HepG2 (cell line): ENCODE measurements around the gene CNTD1. TPM values are rescaled to one million over a fixed set of nuclear protein-coding genes. Genes with fewer than 3 reads are reported as not detected.

Source experiments
- GZF1 ChIP-seq: sonication (generic); formaldehyde crosslinking; IDR thresholded peaks from 2 replicates; pipeline ENCODE4 v1.5.1; 2020; ENCODE audit warnings: mild to moderate bottlenecking, missing genetic modification reagents
- MEF2D ChIP-seq: sonication (generic); formaldehyde crosslinking; IDR thresholded peaks from 2 replicates; pipeline ENCODE4 v1.5.1; 2020; ENCODE audit warnings: mild to moderate bottlenecking, missing genetic modification reagents
- MIER2 ChIP-seq: IDR thresholded peaks from 2 replicates; pipeline ENCODE4 v1.6.1; 2016; ENCODE audit warnings: missing biosample characterization, missing genetic modification reagents
- MIXL1 ChIP-seq: IDR thresholded peaks from 2 replicates; pipeline ENCODE4 v1.6.1; 2016
- TFDP1 ChIP-seq: IDR thresholded peaks from 2 replicates; pipeline ENCODE4 v1.6.1; 2016; ENCODE audit warnings: missing compliant biosample characterization, missing genetic modification reagents, borderline replicate concordance
- THYN1 ChIP-seq: sonication (generic); formaldehyde crosslinking; IDR thresholded peaks from 2 replicates; pipeline ENCODE4 v1.8.1; 2023; ENCODE audit warnings: low read depth, mild to moderate bottlenecking, moderate library complexity, missing genetic modification reagents, borderline replicate concordance
- ZC3H4 ChIP-seq: sonication (generic); formaldehyde crosslinking; IDR thresholded peaks from 2 replicates; pipeline ENCODE4 v1.4.0; 2020; ENCODE audit warnings: missing genetic modification reagents, borderline replicate concordance
- ZFP36L1 ChIP-seq: sonication (generic); formaldehyde crosslinking; IDR thresholded peaks from 2 replicates; pipeline ENCODE4 v1.8.0; 2022; ENCODE audit warnings: mild to moderate bottlenecking, missing genetic modification reagents, moderate library complexity
- ZNF18 ChIP-seq: sonication (generic); formaldehyde crosslinking; IDR thresholded peaks from 2 replicates; pipeline ENCODE4 v1.8.0; 2022; ENCODE audit warnings: mild to moderate bottlenecking, missing genetic modification reagents; ENCODE audit not compliant: insufficient replicate concordance
- ZNF33B ChIP-seq: sonication (generic); formaldehyde crosslinking; IDR thresholded peaks from 2 replicates; pipeline ENCODE4 v1.5.1; 2020; ENCODE audit warnings: mild to moderate bottlenecking, missing genetic modification reagents
- ZNF414 ChIP-seq: sonication (generic); formaldehyde crosslinking; IDR thresholded peaks from 2 replicates; pipeline ENCODE4 v1.5.0; 2020; ENCODE audit warnings: missing genetic modification reagents
- ZNF557 ChIP-seq: sonication (generic); formaldehyde crosslinking; IDR thresholded peaks from 2 replicates; pipeline ENCODE4 v1.4.0; 2020; ENCODE audit warnings: missing genetic modification reagents
- ZNF646 ChIP-seq: sonication (generic); formaldehyde crosslinking; IDR thresholded peaks from 2 replicates; pipeline ENCODE4 v1.9.0; 2021; ENCODE audit warnings: mild to moderate bottlenecking, missing genetic modification reagents
- ZNF672 ChIP-seq: sonication (generic); formaldehyde crosslinking; IDR thresholded peaks from 2 replicates; pipeline ENCODE4 v1.8.1; 2022; ENCODE audit warnings: missing genetic modification reagents
- ZNF703 ChIP-seq: sonication (generic); formaldehyde crosslinking; IDR thresholded peaks from 2 replicates; pipeline ENCODE4 v1.5.1; 2020; ENCODE audit warnings: missing genetic modification reagents, mild to moderate bottlenecking, moderate library complexity, borderline replicate concordance
- ZZZ3 ChIP-seq: sonication (generic); formaldehyde crosslinking; IDR thresholded peaks from 2 replicates; pipeline ENCODE4 v1.4.0; 2020; ENCODE audit warnings: missing genetic modification reagents, mild to moderate bottlenecking, borderline replicate concordance
- polyA plus RNA-seq, 8 experiments: library from polyadenylated mRNA; depleted of rRNA in 3 of 8; stranded (reverse) in 7 of 8; unstranded in 1 of 8; fragments of >200 nt; fragmentation: Illumina TruSeq in 4 of 8; extraction: Trizol in 4 of 8; gene quantifications; 2 replicates each; pipeline versions ENCODE4 v1.2.1 to v1.2.3, GENCODE V29; 2011 to 2016; ENCODE audit warnings: low read depth in 4 of 8, missing spikeins in 1 of 8, mixed read lengths in 1 of 8; ENCODE audit not compliant: insufficient read depth in 1 of 8
- total RNA-seq, 5 experiments: library from RNA; depleted of rRNA; stranded (reverse); fragments of >200 nt; fragmentation: Illumina TruSeq; extraction: Trizol; gene quantifications; 2 replicates each; pipeline ENCODE4 v1.2.3, GENCODE V29; 2016; ENCODE audit warnings: low read depth in 1 of 5

Gene CNTD1
- total and polyA plus RNA-seq, 2 of the 13 experiments (the other 11 are each of a cell fraction or from before 2014, with no cell fraction given): 0.11 to 0.15 TPM

- TF ChIP-seq ZNF646 (CRISPR knock-in tag) (no peak), MIER2 (CRISPR knock-in tag) (peak; percentile 52; the same call in 1 of the 2 replicates), GZF1 (CRISPR knock-in tag) (peak; percentile 73; the same call in 1 of the 2 replicates), ZFP36L1 (CRISPR knock-in tag) (0 out of 2 replicates have a peak, but pooled peaks have one; percentile 32), ZC3H4 (0 out of 2 replicates have a peak, but pooled peaks have one; percentile 20), ZNF672 (CRISPR knock-in tag) (0 out of 2 replicates have a peak, but pooled peaks have one; percentile 67), ZNF557 (peak; percentile 87; the same call in 1 of the 2 replicates), ZNF414 (CRISPR knock-in tag) (peak; percentile 23; the same call in 1 of the 2 replicates), THYN1 (CRISPR knock-in tag) (peak; percentile 32; the same call in 1 of the 2 replicates), MIXL1 (CRISPR knock-in tag) (peak; percentile 40), MEF2D (CRISPR knock-in tag) (peak; percentile 89), ZNF33B (CRISPR knock-in tag) (peak; percentile 91), ZZZ3 (CRISPR knock-in tag) (peak; percentile 92), ZNF703 (CRISPR knock-in tag) (peak; percentile 68; the same call in 1 of the 2 replicates), ZNF18 (CRISPR knock-in tag) (peak; percentile 96), TFDP1 (peak; percentile 88; the same call in 1 of the 2 replicates)
Observed at GRCh38 chr17:42832934-42833766, 34.5 kb downstream of the CNTD1 start, which contains the start of gene PSME3 (continued).
